Fibroblast of lung (primary cell): ENCODE measurements around the gene PDE8B. TPM values are rescaled to one million over a fixed set of nuclear protein-coding genes. Genes with fewer than 3 reads are reported as not detected.

Experiments used
- DNase-seq, 2 donors: peaks; one replicate each; pipeline versions ENCODE4 v3.0.0 to v3.0.0-alpha.2; 2010; ENCODE audit warnings: low read depth in 2 of 2
- H2AFZ ChIP-seq: 2 replicates; pipeline ENCODE4 v1.5.1; 2012; ENCODE audit warnings: low read length, control low read depth, inconsistent platforms
- H3K27ac ChIP-seq: 2 replicates; pipeline ENCODE4 v1.5.1; 2011; ENCODE audit warnings: low read length, control low read depth; ENCODE audit not compliant: insufficient read depth
- H3K27me3 ChIP-seq: 2 replicates; pipeline ENCODE4 v1.5.1; 2011; ENCODE audit warnings: mild to moderate bottlenecking, low read length; ENCODE audit not compliant: control insufficient read depth, insufficient read depth
- H3K36me3 ChIP-seq: 2 replicates; pipeline ENCODE4 v1.5.1; 2011; ENCODE audit warnings: low read length; ENCODE audit not compliant: control insufficient read depth, insufficient read depth
- H3K4me1 ChIP-seq: 2 replicates; pipeline ENCODE4 v1.5.1; 2011; ENCODE audit warnings: low read length; ENCODE audit not compliant: control insufficient read depth, insufficient read depth; ENCODE audit errors: extremely low read depth
- H3K4me2 ChIP-seq: 2 replicates; pipeline ENCODE4 v1.5.1; 2011; ENCODE audit warnings: low read length, control low read depth; ENCODE audit not compliant: insufficient read depth; ENCODE audit errors: extremely low read depth
- H3K4me3 ChIP-seq, 4 experiments: fragments of 200-600 bp in 1 of 4; sonication (generic) in 1 of 4; replicated peaks in 1 of 4; 2 replicates each; pipeline ENCODE4 v1.5.1; 2011 to 2016; ENCODE audit warnings: low read length in 4 of 4, low read depth in 3 of 4, mild to moderate bottlenecking in 3 of 4, control low read depth in 2 of 4, inconsistent platforms in 1 of 4, mixed read lengths in 1 of 4; ENCODE audit not compliant: insufficient read depth in 1 of 4; ENCODE audit errors: control extremely low read depth in 1 of 4
- H3K79me2 ChIP-seq: 2 replicates; pipeline ENCODE4 v1.5.1; 2012; ENCODE audit warnings: mild to moderate bottlenecking, low read length, inconsistent platforms; ENCODE audit not compliant: control insufficient read depth, insufficient read depth
- H3K9ac ChIP-seq: 2 replicates; pipeline ENCODE4 v1.5.1; 2011; ENCODE audit warnings: mild to moderate bottlenecking, low read length, control low read depth; ENCODE audit not compliant: insufficient read depth
- H3K9me3 ChIP-seq: 2 replicates; pipeline ENCODE4 v1.5.1; 2012; ENCODE audit warnings: low read depth, low read length; ENCODE audit not compliant: control insufficient read depth, insufficient read depth
- H4K20me1 ChIP-seq: 2 replicates; pipeline ENCODE4 v1.5.1; 2011; ENCODE audit warnings: low read length; ENCODE audit not compliant: control insufficient read depth, insufficient read depth; ENCODE audit errors: extremely low read depth
- CTCF ChIP-seq, 2 donors: IDR thresholded peaks in 1 of 2; conservative IDR thresholded peaks in 1 of 2; 1 replicate in 1 of 2; 2 replicates in 1 of 2; pipeline ENCODE4 v1.5.1; 2011 to 2012; ENCODE audit warnings: low read length in 2 of 2, control low read depth in 1 of 2, inconsistent platforms in 1 of 2, low read depth in 1 of 2, mild to moderate bottlenecking in 1 of 2
- EZH2 ChIP-seq: IDR thresholded peaks from 2 replicates; pipeline ENCODE4 v1.5.1; 2012; ENCODE audit warnings: low read length, control low read depth, mild to moderate bottlenecking; ENCODE audit errors: missing control alignments
- polyA plus RNA-seq, 2 donors: library from polyadenylated mRNA; depleted of rRNA in 1 of 2; stranded (reverse) in 1 of 2; unstranded in 1 of 2; fragments of >200 nt; gene quantifications; 2 replicates each; pipeline ENCODE4 v1.2.1, GENCODE V29; 2011 to 2012; ENCODE audit warnings: missing spikeins in 1 of 2
- total RNA-seq: library from RNA; depleted of rRNA; stranded (reverse); fragments of >200 nt; gene quantifications from 2 replicates; pipeline ENCODE4 v1.2.1, GENCODE V29; 2014

The PDE8B gene
- total and polyA plus RNA-seq, 2 donors (not counting 1 experiment from before 2014, with no cell fraction given) = 0.17 to 0.18 TPM

GRCh38 chr5:77308154-77308960 is 97.9 kb downstream of the PDE8B start:
- no peaks in the 10 kb centered on the region for H4K20me1 ChIP-seq
- no peak overlapping the region for H3K4me2 ChIP-seq
- peaks cover 11% of the 10 kb centered on the region for H3K4me1 ChIP-seq
- H3K79me2 ChIP-seq = no peaks in the 10 kb centered on the region
- no peak overlapping the region for H3K4me3 ChIP-seq
- H3K36me3 ChIP-seq = no peaks in the 10 kb centered on the region
- H3K9me3 ChIP-seq = no peaks in the 10 kb centered on the region
- H3K9ac ChIP-seq = no peak overlapping the region
- no peak for DNase-seq
- no peak overlapping the region for H3K27ac ChIP-seq
- TF ChIP-seq EZH2 (no peak), CTCF (conservative IDR thresholded peaks at IDR 0.05 in 1 of 2, IDR thresholded peaks at IDR 0.05 in 1 of 2; ENCODE audit: low read depth in 1 of 2, low read length in 2 of 2) (no peak)
- H2AFZ ChIP-seq = no peak overlapping the region
- no peaks in the 10 kb centered on the region for H3K27me3 ChIP-seq

GRCh38 chr5:77309140-77309539 is 98.7 kb downstream of the PDE8B start:
- H3K4me3 ChIP-seq = no peak overlapping the region
- H3K79me2 ChIP-seq = no peaks in the 10 kb centered on the region
- no peak overlapping the region for H2AFZ ChIP-seq
- no peaks in the 10 kb centered on the region for H3K9me3 ChIP-seq
- TF ChIP-seq EZH2 = no peak
- TF ChIP-seq CTCF (conservative IDR thresholded peaks at IDR 0.05 in 1 of 2, IDR thresholded peaks at IDR 0.05 in 1 of 2; ENCODE audit: low read depth in 1 of 2, low read length in 2 of 2) = no peak
- no peaks in the 10 kb centered on the region for H3K36me3 ChIP-seq
- no peaks in the 10 kb centered on the region for H3K27me3 ChIP-seq
- H4K20me1 ChIP-seq = no peaks in the 10 kb centered on the region
- no peak overlapping the region for H3K27ac ChIP-seq
- DNase-seq = no peak
- H3K4me1 ChIP-seq = peaks cover 11% of the 10 kb centered on the region
- no peak overlapping the region for H3K4me2 ChIP-seq
- H3K9ac ChIP-seq = no peak overlapping the region

GRCh38 chr5:77310494-77311213 is 100.2 kb downstream of the PDE8B start:
- DNase-seq = no peak
- TF ChIP-seq CTCF (conservative IDR thresholded peaks at IDR 0.05 in 1 of 2, IDR thresholded peaks at IDR 0.05 in 1 of 2; ENCODE audit: low read depth in 1 of 2, low read length in 2 of 2) = no peak
- no peak for TF ChIP-seq EZH2
- Histone ChIP-seq H3K27ac (no peak overlapping the region), H4K20me1 (no peaks in the 10 kb centered on the region), H3K79me2 (no peaks in the 10 kb centered on the region), H3K36me3 (no peaks in the 10 kb centered on the region), H3K27me3 (no peaks in the 10 kb centered on the region), H2AFZ (no peak overlapping the region), H3K9me3 (no peaks in the 10 kb centered on the region), H3K9ac (no peak overlapping the region), H3K4me2 (no peak overlapping the region), H3K4me1 (peaks cover 7% of the 10 kb centered on the region), H3K4me3 (no peak overlapping the region)
